Measurements from ENCODE around the gene YTHDF2. TPM values are rescaled to one million over a fixed set of nuclear protein-coding genes. Genes with fewer than 3 reads are reported as not detected.
"Not testable (repeated sequence)": the region's sequence is repeated elsewhere in the genome, so short reads cannot be mapped to it uniquely, and the experiment has no call there.

Gene YTHDF2
- total RNA-seq, 2 experiments from 2014 or later = 74.3 to 80.1 TPM

GRCh38 chr1:28783363-28783762 lies 46.6 kb downstream of the YTHDF2 start:
- Mint-ChIP-seq H3K27ac (no peak overlapping the region), H3K27me3 (peaks cover 1% of the 10 kb centered on the region), H3K36me3 (no peaks in the 10 kb centered on the region), H3K4me1 (ENCODE audit: low read depth) (peaks cover 7% of the 10 kb centered on the region), H3K4me3 (no peak overlapping the region), H3K9me3 (no peaks in the 10 kb centered on the region)
- intact Hi-C loops (cut with micrococcal nuclease) = loop anchor here (10.0 kb wide), 2 partner anchors 251 to 421 kb away; no protein-coding TSS in a partner anchor
- POLR2A ChIA-PET = no interaction called here
- CTCF ChIA-PET = interaction anchor here (1.0 to 7.9 kb wide), 6 partner anchors 9 to 419 kb away, joined by 3 to 205 read pairs (median 6); no protein-coding TSS in a partner anchor
- no peak for DNase-seq

GRCh38 chr1:28789412-28789811 lies 52.7 kb downstream of the YTHDF2 start:
- Mint-ChIP-seq H3K9me3 (no peaks in the 10 kb centered on the region), H3K27me3 (peaks cover 5% of the 10 kb centered on the region), H3K27ac (no peak overlapping the region), H3K36me3 (no peaks in the 10 kb centered on the region), H3K4me3 (no peak overlapping the region), H3K4me1 (ENCODE audit: low read depth) (peaks cover 7% of the 10 kb centered on the region)
- ChIA-PET CTCF (interaction anchor here (1.8 kb wide), 1 partner anchor 88 kb away, joined by 5 read pairs; no protein-coding TSS in a partner anchor), POLR2A (no interaction called here)
- no peak for DNase-seq
- intact Hi-C loops (cut with micrococcal nuclease) = loop anchor here (10.0 kb wide), 2 partner anchors 245 to 415 kb away; no protein-coding TSS in a partner anchor

GRCh38 chr1:28789816-28790215 lies 53.1 kb downstream of the YTHDF2 start:
- Mint-ChIP-seq H3K4me1 (ENCODE audit: low read depth) (peaks cover 7% of the 10 kb centered on the region), H3K27me3 (peaks cover 5% of the 10 kb centered on the region), H3K27ac (no peak overlapping the region), H3K9me3 (no peaks in the 10 kb centered on the region), H3K36me3 (no peaks in the 10 kb centered on the region), H3K4me3 (no peak overlapping the region)
- POLR2A ChIA-PET = no interaction called here
- intact Hi-C loops (cut with micrococcal nuclease) = loop anchor here (10.0 kb wide), 2 partner anchors 245 to 415 kb away; no protein-coding TSS in a partner anchor
- CTCF ChIA-PET = interaction anchor here (1.8 kb wide), 1 partner anchor 87 kb away, joined by 5 read pairs; no protein-coding TSS in a partner anchor
- no peak for DNase-seq

GRCh38 chr1:28790377-28791035 lies 53.8 kb downstream of the YTHDF2 start:
- H3K36me3 Mint-ChIP-seq = no peaks in the 10 kb centered on the region
- H3K27ac Mint-ChIP-seq = no peak overlapping the region
- H3K4me1 Mint-ChIP-seq (ENCODE audit: low read depth) = peaks cover 2% of the 10 kb centered on the region
- intact Hi-C loops (cut with micrococcal nuclease) = no loop called here
- no peak for DNase-seq
- POLR2A ChIA-PET = no interaction called here
- no peak overlapping the region for H3K4me3 Mint-ChIP-seq
- peaks cover 7% of the 10 kb centered on the region for H3K27me3 Mint-ChIP-seq
- CTCF ChIA-PET = interaction anchor here (1.1 to 1.8 kb wide), 2 partner anchors 85 to 87 kb away, joined by 3 to 5 read pairs; no protein-coding TSS in a partner anchor
- no peaks in the 10 kb centered on the region for H3K9me3 Mint-ChIP-seq

- CTCF ChIA-PET = interaction anchor here (3.4 kb wide), 1 partner anchor 85 kb away, joined by 19 read pairs; no protein-coding TSS in a partner anchor
- H3K27ac Mint-ChIP-seq; H3K36me3 Mint-ChIP-seq; H3K9me3 Mint-ChIP-seq; H3K4me3 Mint-ChIP-seq; intact Hi-C loops (cut with micrococcal nuclease); H3K27me3 Mint-ChIP-seq; H3K4me1 Mint-ChIP-seq (ENCODE audit: low read depth); DNase-seq; POLR2A ChIA-PET: not testable (repeated sequence)
Measured at GRCh38 chr1:28791929-28792328, 55.2 kb downstream of the YTHDF2 start.

- Mint-ChIP-seq H3K27me3 (peaks cover 10% of the 10 kb centered on the region), H3K36me3 (no peaks in the 10 kb centered on the region), H3K4me3 (no peak overlapping the region), H3K4me1 (ENCODE audit: low read depth) (no peaks in the 10 kb centered on the region), H3K9me3 (no peaks in the 10 kb centered on the region), H3K27ac (no peak overlapping the region)
- no peak for DNase-seq
- intact Hi-C loops (cut with micrococcal nuclease) = no loop called here
- CTCF ChIA-PET = interaction anchor here (0.9 to 3.4 kb wide), 3 partner anchors 18 to 410 kb away, joined by 3 to 19 read pairs (median 3); no protein-coding TSS in a partner anchor
- POLR2A ChIA-PET = no interaction called here
Measured at GRCh38 chr1:28792644-28793121, 55.9 kb downstream of the YTHDF2 start.

- H3K4me1 Mint-ChIP-seq (ENCODE audit: low read depth); H3K27me3 Mint-ChIP-seq; intact Hi-C loops (cut with micrococcal nuclease); H3K36me3 Mint-ChIP-seq; H3K27ac Mint-ChIP-seq; H3K9me3 Mint-ChIP-seq; POLR2A ChIA-PET; DNase-seq; H3K4me3 Mint-ChIP-seq: not testable (repeated sequence)
- CTCF ChIA-PET = interaction anchor here (0.9 to 3.4 kb wide), 2 partner anchors 82 to 119 kb away, joined by 3 to 19 read pairs; no protein-coding TSS in a partner anchor
Measured at GRCh38 chr1:28794582-28794981, 57.8 kb downstream of the YTHDF2 start.

GRCh38 chr1:28796352-28797211 lies 59.8 kb downstream of the YTHDF2 start:
- Mint-ChIP-seq H3K36me3 (no peaks in the 10 kb centered on the region), H3K9me3 (no peaks in the 10 kb centered on the region), H3K4me3 (no peak overlapping the region), H3K27ac (no peak overlapping the region), H3K4me1 (ENCODE audit: low read depth) (no peaks in the 10 kb centered on the region), H3K27me3 (peaks cover 6% of the 10 kb centered on the region)
- intact Hi-C loops (cut with micrococcal nuclease) = no loop called here
- POLR2A ChIA-PET = interaction anchor here (1.2 kb wide), 1 partner anchor 22 kb away, joined by 3 read pairs; no protein-coding TSS in a partner anchor
- DNase-seq = no peak
- CTCF ChIA-PET = interaction anchor here (0.6 to 1.1 kb wide), 2 partner anchors 12 to 18 kb away, joined by 3 read pairs; no protein-coding TSS in a partner anchor

GRCh38 chr1:28800324-28800723 lies 63.6 kb downstream of the YTHDF2 start:
- peaks cover 4% of the 10 kb centered on the region for H3K27me3 Mint-ChIP-seq
- no peaks in the 10 kb centered on the region for H3K4me1 Mint-ChIP-seq (ENCODE audit: low read depth)

GRCh38 chr1:28801461-28801860 lies 64.7 kb downstream of the YTHDF2 start:
- H3K4me1 Mint-ChIP-seq (ENCODE audit: low read depth) = no peaks in the 10 kb centered on the region
- POLR2A ChIA-PET = no interaction called here
- H3K9me3 Mint-ChIP-seq = no peaks in the 10 kb centered on the region
- intact Hi-C loops (cut with micrococcal nuclease) = no loop called here
- H3K27ac Mint-ChIP-seq = no peak overlapping the region
- CTCF ChIA-PET = interaction anchor here (0.6 kb wide), 1 partner anchor 16 kb away, joined by 3 read pairs; no protein-coding TSS in a partner anchor
- no peaks in the 10 kb centered on the region for H3K36me3 Mint-ChIP-seq
- H3K4me3 Mint-ChIP-seq = no peak overlapping the region
- no peak for DNase-seq
- peaks cover 2% of the 10 kb centered on the region for H3K27me3 Mint-ChIP-seq

More at GRCh38 chr1:28800324-28800723, 63.6 kb downstream of the YTHDF2 start:
- H3K4me3 Mint-ChIP-seq = no peak overlapping the region
- POLR2A ChIA-PET = no interaction called here
- CTCF ChIA-PET = no interaction called here
- H3K36me3 Mint-ChIP-seq = no peaks in the 10 kb centered on the region
- no peak for DNase-seq
- no peaks in the 10 kb centered on the region for H3K9me3 Mint-ChIP-seq
- intact Hi-C loops (cut with micrococcal nuclease) = no loop called here
- no peak overlapping the region for H3K27ac Mint-ChIP-seq

- Mint-ChIP-seq H3K4me1 (ENCODE audit: low read depth) (no peaks in the 10 kb centered on the region), H3K27ac (no peak overlapping the region), H3K4me3 (no peak overlapping the region), H3K27me3 (peaks cover 1% of the 10 kb centered on the region), H3K9me3 (no peaks in the 10 kb centered on the region), H3K36me3 (no peaks in the 10 kb centered on the region)
- no peak for DNase-seq
- intact Hi-C loops (cut with micrococcal nuclease) = no loop called here
- ChIA-PET POLR2A (no interaction called here), CTCF (interaction anchor here (1.2 kb wide), 1 partner anchor 74 kb away, joined by 3 read pairs; no protein-coding TSS in a partner anchor)
Measured at GRCh38 chr1:28803051-28803450, 66.3 kb downstream of the YTHDF2 start.

GRCh38 chr1:28803662-28804061 lies 66.9 kb downstream of the YTHDF2 start:
- ChIA-PET CTCF (interaction anchor here (1.2 kb wide), 1 partner anchor 73 kb away, joined by 3 read pairs; no protein-coding TSS in a partner anchor), POLR2A (no interaction called here)
- H3K4me1 Mint-ChIP-seq (ENCODE audit: low read depth) = no peaks in the 10 kb centered on the region
- peaks cover 1% of the 10 kb centered on the region for H3K27me3 Mint-ChIP-seq
- no peak for DNase-seq
- no peak overlapping the region for H3K4me3 Mint-ChIP-seq
- intact Hi-C loops (cut with micrococcal nuclease) = no loop called here
- no peak overlapping the region for H3K27ac Mint-ChIP-seq
- no peaks in the 10 kb centered on the region for H3K9me3 Mint-ChIP-seq
- no peaks in the 10 kb centered on the region for H3K36me3 Mint-ChIP-seq
